Stomach smooth muscle (tissue), 2 donors: ENCODE results near the gene AFG3L2.

ENCODE experiments used
- H3K27ac ChIP-seq: one replicate; pipeline ENCODE4 v1.7.0; 2013; ENCODE audit warnings: mild to moderate bottlenecking, low read length, inconsistent platforms
- H3K27me3 ChIP-seq, 2 donors: one replicate each; pipeline ENCODE4 v1.7.0; 2013; ENCODE audit warnings: low read length in 2 of 2; ENCODE audit not compliant: insufficient read depth in 2 of 2, control insufficient read depth in 1 of 2
- H3K36me3 ChIP-seq, 2 donors: one replicate each; pipeline ENCODE4 v1.7.0; 2013; ENCODE audit warnings: low read length in 2 of 2; ENCODE audit not compliant: control insufficient read depth in 2 of 2, insufficient read depth in 2 of 2
- H3K4me1 ChIP-seq: one replicate; pipeline ENCODE4 v1.7.0; 2013; ENCODE audit warnings: low read length; ENCODE audit not compliant: control insufficient read depth, insufficient read depth
- H3K4me3 ChIP-seq, 2 donors: one replicate each; pipeline ENCODE4 v1.7.0; 2013; ENCODE audit warnings: low read length in 2 of 2
- H3K9ac ChIP-seq, 2 donors: one replicate each; pipeline ENCODE4 v1.7.0; 2013; ENCODE audit warnings: low read length in 2 of 2, mild to moderate bottlenecking in 1 of 2
- H3K9me3 ChIP-seq, 2 donors: one replicate each; pipeline ENCODE4 v1.7.0; 2013; ENCODE audit warnings: low read length in 2 of 2; ENCODE audit not compliant: control insufficient read depth in 2 of 2
- donor health status: healthy.
- donor health status: Pancreatic carcinoma.

AFG3L2 gene

GRCh38 chr18:12376754-12377555 lies at the start of gene AFG3L2:
Gene AFG3L2 (minus strand): TSS chr18:12377227. CDS start chr18:12377082, 145 bp downstream.
- H3K9ac ChIP-seq = peak within 1 kb of the TSS; percentile 95 to 96
- peak within 1 kb of the TSS; percentile 79 to 91 for H3K4me3 ChIP-seq
- no peaks in the 10 kb centered on the region for H3K27me3 ChIP-seq
- H3K27ac ChIP-seq = peak within 1 kb of the TSS; percentile 98
- H3K4me1 ChIP-seq = peaks cover 38% of the 10 kb centered on the region
- H3K36me3 ChIP-seq = no peaks in the 10 kb centered on the region
- no peaks in the 10 kb centered on the region for H3K9me3 ChIP-seq

- H3K4me1 ChIP-seq = peaks cover 6% of the 10 kb centered on the region
- peaks cover 14 to 20% of the 10 kb centered on the region in 2 donors for H3K36me3 ChIP-seq
Measured at GRCh38 chr18:12424252-12424651, 47.2 kb upstream of the AFG3L2 start.

GRCh38 chr18:12423820-12424219 lies 46.8 kb upstream of the AFG3L2 start:
- Histone ChIP-seq H3K4me3 (no peak overlapping the region), H3K9me3 (no peaks in the 10 kb centered on the region), H3K9ac (no peak overlapping the region), H3K27me3 (no peaks in the 10 kb centered on the region), H3K4me1 (peaks cover 6% of the 10 kb centered on the region), H3K36me3 (peaks cover 14 to 20% of the 10 kb centered on the region in 2 donors), H3K27ac (no peak overlapping the region)

More at GRCh38 chr18:12424252-12424651, 47.2 kb upstream of the AFG3L2 start:
- Histone ChIP-seq H3K9ac (no peak overlapping the region), H3K27me3 (no peaks in the 10 kb centered on the region), H3K27ac (no peak overlapping the region), H3K4me3 (no peak overlapping the region), H3K9me3 (no peaks in the 10 kb centered on the region)

GRCh38 chr18:12423393-12423792 lies 46.4 kb upstream of the AFG3L2 start:
- H3K4me3 ChIP-seq = no peak overlapping the region
- peaks cover 14 to 17% of the 10 kb centered on the region in 2 donors for H3K36me3 ChIP-seq
- no peak overlapping the region for H3K27ac ChIP-seq
- H3K4me1 ChIP-seq = peaks cover 6% of the 10 kb centered on the region
- H3K9ac ChIP-seq = no peak overlapping the region
- no peaks in the 10 kb centered on the region for H3K9me3 ChIP-seq
- H3K27me3 ChIP-seq = no peaks in the 10 kb centered on the region

- Histone ChIP-seq H3K36me3 (peaks cover 10 to 13% of the 10 kb centered on the region in 2 donors), H3K9ac (no peak overlapping the region), H3K9me3 (no peaks in the 10 kb centered on the region), H3K27ac (no peak overlapping the region), H3K4me1 (peaks cover 6% of the 10 kb centered on the region), H3K27me3 (no peaks in the 10 kb centered on the region), H3K4me3 (no peak overlapping the region)
Measured at GRCh38 chr18:12422936-12423335, 45.9 kb upstream of the AFG3L2 start.

GRCh38 chr18:12421732-12422131 lies 44.7 kb upstream of the AFG3L2 start:
- peaks cover 6% of the 10 kb centered on the region for H3K4me1 ChIP-seq
- peaks cover 3 to 4% of the 10 kb centered on the region in 2 donors for H3K36me3 ChIP-seq
- H3K27me3 ChIP-seq = no peaks in the 10 kb centered on the region
- H3K4me3 ChIP-seq = no peak overlapping the region
- H3K9ac ChIP-seq = no peak overlapping the region
- H3K9me3 ChIP-seq = no peaks in the 10 kb centered on the region
- no peak overlapping the region for H3K27ac ChIP-seq

- Histone ChIP-seq H3K9ac (no peak overlapping the region), H3K27ac (no peak overlapping the region), H3K4me3 (peak overlapping the region in 1 of 2 donors; percentile 55), H3K27me3 (no peaks in the 10 kb centered on the region), H3K4me1 (peaks cover 6% of the 10 kb centered on the region), H3K9me3 (no peaks in the 10 kb centered on the region), H3K36me3 (peaks cover 0 to 4% of the 10 kb centered on the region in 2 donors)
Measured at GRCh38 chr18:12420821-12421421, 43.9 kb upstream of the AFG3L2 start.

GRCh38 chr18:12417687-12418086 lies 40.7 kb upstream of the AFG3L2 start:
- Histone ChIP-seq H3K9ac (no peak overlapping the region), H3K27ac (no peak overlapping the region), H3K9me3 (no peaks in the 10 kb centered on the region), H3K36me3 (peaks cover 0 to under 1% of the 10 kb centered on the region in 2 donors), H3K4me3 (no peak overlapping the region), H3K4me1 (peaks cover 6% of the 10 kb centered on the region), H3K27me3 (no peaks in the 10 kb centered on the region)

- Histone ChIP-seq H3K4me3 (no peak overlapping the region), H3K9me3 (no peaks in the 10 kb centered on the region), H3K9ac (peak overlapping the region in 1 of 2 donors; percentile 13), H3K27me3 (no peaks in the 10 kb centered on the region), H3K36me3 (no peaks in the 10 kb centered on the region), H3K4me1 (peaks cover 6% of the 10 kb centered on the region), H3K27ac (no peak overlapping the region)
Measured at GRCh38 chr18:12416098-12416729, 39.2 kb upstream of the AFG3L2 start.

- no peak overlapping the region for H3K4me3 ChIP-seq
- H3K27ac ChIP-seq = no peak overlapping the region
- no peaks in the 10 kb centered on the region for H3K9me3 ChIP-seq
- peaks cover 9% of the 10 kb centered on the region for H3K4me1 ChIP-seq
- no peak overlapping the region for H3K9ac ChIP-seq
- H3K36me3 ChIP-seq = no peaks in the 10 kb centered on the region
- H3K27me3 ChIP-seq = no peaks in the 10 kb centered on the region
Measured at GRCh38 chr18:12411456-12411855, 34.4 kb upstream of the AFG3L2 start.
